IMR-90 (cell line): ENCODE measurements around the gene SUCLA2.

Experiments used
- MAFK ChIP-seq: IDR thresholded peaks from 2 replicates; pipeline ENCODE4 v1.6.1; 2012; ENCODE audit warnings: low read depth, low read length, improper control_type of control experiment
- POLR2A ChIP-seq: IDR thresholded peaks from 2 replicates; pipeline ENCODE4 v1.6.1; 2012; ENCODE audit warnings: mild to moderate bottlenecking, low read depth, low read length
- RFX5 ChIP-seq: IDR thresholded peaks from 2 replicates; pipeline ENCODE4 v1.8.0; 2012; ENCODE audit warnings: low read depth, mild to moderate bottlenecking, low read length, moderate library complexity
- TF ChIP-seq, protein P1 (sequence below): conservative IDR thresholded peaks from 2 replicates; pipeline ENCODE4 v1.5.1; 2012; ENCODE audit warnings: mild to moderate bottlenecking, low read depth, low read length, improper control_type of control experiment

DNA sequence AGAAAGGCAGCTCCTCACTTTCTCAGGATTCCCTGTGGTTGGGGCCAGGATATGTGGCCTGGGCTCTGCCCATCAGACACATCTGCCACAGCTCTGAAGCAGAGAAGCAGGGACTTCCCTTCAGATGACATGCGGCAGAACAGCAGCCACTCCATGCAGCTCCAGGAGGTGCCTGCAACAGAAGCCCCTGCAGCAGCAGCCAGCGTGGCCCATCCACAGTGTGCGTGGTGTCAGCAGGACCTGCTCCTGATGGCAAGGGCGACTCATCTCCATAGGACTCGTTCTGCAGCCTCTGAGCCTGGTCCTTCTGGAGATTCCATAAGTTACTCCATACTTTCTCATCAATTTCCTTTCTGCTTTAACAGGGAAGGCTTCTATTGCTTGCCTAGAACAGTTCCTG, 105.0 kb downstream of the SUCLA2 start:
- TF ChIP-seq MAFK (no peak), POLR2A (no peak), RFX5 (no peak)
- TF ChIP-seq, protein P1, sequence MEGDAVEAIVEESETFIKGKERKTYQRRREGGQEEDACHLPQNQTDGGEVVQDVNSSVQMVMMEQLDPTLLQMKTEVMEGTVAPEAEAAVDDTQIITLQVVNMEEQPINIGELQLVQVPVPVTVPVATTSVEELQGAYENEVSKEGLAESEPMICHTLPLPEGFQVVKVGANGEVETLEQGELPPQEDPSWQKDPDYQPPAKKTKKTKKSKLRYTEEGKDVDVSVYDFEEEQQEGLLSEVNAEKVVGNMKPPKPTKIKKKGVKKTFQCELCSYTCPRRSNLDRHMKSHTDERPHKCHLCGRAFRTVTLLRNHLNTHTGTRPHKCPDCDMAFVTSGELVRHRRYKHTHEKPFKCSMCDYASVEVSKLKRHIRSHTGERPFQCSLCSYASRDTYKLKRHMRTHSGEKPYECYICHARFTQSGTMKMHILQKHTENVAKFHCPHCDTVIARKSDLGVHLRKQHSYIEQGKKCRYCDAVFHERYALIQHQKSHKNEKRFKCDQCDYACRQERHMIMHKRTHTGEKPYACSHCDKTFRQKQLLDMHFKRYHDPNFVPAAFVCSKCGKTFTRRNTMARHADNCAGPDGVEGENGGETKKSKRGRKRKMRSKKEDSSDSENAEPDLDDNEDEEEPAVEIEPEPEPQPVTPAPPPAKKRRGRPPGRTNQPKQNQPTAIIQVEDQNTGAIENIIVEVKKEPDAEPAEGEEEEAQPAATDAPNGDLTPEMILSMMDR, result no peak
